Epidermal melanocyte (primary cell): ENCODE data around the gene LRRC66.

Experiments
- DNase-seq: peaks from one replicate; pipeline ENCODE4 v3.0.0; 2011; ENCODE audit warnings: low spot score; ENCODE audit not compliant: insufficient read length

The LRRC66 gene

GRCh38 chr4:52015366-52015765 is 4.8 kb downstream of the LRRC66 start:
- DNase-seq, result no peak

GRCh38 chr4:52014903-52015302 is 5.3 kb downstream of the LRRC66 start:
- no peak for DNase-seq

DNA sequence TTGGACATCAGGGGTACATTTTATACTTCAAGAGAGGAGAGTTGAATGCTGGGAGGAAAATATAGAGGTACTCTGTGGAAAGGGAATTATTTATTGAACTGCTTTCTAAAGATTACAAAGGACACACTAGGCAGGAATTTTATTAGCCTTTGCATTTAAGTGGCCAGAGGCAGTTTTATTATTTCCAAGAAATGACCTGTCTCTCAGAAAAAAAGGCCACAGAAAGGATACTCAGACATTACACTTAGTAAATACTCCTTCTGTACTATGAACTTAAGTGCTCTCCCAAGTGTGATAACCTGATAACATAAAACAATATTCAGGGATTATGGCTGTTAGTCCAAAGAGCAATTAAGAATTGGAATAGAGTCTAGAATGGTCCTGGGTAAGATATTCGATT is 7.5 kb downstream of the LRRC66 start:
- DNase-seq, result no peak

- no peak for DNase-seq
Observed at GRCh38 chr4:52010986-52011385, 9.2 kb downstream of the LRRC66 start.

DNA sequence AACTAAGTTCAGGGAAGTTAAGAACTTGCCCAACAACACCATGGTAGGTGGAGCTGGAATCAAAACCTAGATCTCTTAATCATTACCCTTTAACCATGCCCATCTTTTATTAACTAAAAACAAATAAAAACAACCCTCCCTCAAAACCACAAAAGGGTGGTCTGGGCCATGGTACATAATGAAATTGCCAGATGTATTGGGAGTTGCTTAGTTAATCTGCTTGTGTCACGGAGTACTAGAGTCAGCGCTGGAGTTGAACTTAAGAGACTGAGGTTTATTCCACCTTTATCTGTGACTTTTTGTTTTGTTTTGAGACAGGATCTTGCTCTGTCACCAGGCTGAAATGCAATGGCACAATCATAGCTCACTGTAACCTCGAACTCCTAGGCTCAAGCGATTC is 13.3 kb downstream of the LRRC66 start:
- no peak for DNase-seq

- DNase-seq, result no peak
Observed at GRCh38 chr4:52005604-52006273, 14.4 kb downstream of the LRRC66 start.

- no peak for DNase-seq
Observed at GRCh38 chr4:52004414-52004813, 15.7 kb downstream of the LRRC66 start.

- no peak for DNase-seq
Observed at GRCh38 chr4:52001616-52002015, 18.5 kb downstream of the LRRC66 start.

DNA sequence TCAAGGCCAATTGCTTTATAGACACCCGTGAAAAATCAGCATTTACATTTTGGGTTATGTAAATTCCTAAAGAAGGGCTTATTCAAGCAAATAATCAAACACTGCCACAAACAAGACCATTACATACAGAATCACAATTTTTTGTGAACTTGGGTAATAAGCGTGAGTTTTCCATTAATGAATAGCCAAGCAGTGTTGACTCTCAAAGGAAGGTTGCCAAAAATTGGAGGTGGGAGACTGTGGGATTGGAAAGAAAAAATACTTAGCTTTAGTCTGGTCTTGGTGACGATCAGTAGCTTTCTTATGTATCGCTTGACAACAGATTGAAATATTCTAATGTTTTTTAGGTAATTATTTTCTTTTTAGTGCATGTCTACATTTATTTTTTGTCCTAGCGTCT is 20.9 kb downstream of the LRRC66 start:
- no peak for DNase-seq

DNA sequence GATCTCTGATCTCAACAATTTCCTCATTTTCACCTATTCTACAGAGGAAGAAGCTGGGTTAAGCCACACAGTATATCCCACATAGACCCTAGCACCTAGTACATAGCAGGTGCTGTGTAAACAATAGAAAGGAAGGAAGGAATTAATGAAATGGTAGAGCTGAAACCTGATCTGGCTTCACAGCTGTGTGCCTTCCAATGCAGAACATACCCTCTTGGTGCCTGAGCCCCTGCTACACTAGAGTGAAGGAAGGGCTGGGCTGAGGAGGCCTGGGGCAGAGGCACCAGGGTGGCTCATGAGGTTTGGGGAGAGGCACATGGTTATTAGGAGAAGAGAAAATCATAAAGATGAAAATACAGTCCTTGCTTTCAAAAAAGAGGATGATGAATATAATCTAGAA is 21.3 kb downstream of the LRRC66 start:
- DNase-seq, result no peak

DNA sequence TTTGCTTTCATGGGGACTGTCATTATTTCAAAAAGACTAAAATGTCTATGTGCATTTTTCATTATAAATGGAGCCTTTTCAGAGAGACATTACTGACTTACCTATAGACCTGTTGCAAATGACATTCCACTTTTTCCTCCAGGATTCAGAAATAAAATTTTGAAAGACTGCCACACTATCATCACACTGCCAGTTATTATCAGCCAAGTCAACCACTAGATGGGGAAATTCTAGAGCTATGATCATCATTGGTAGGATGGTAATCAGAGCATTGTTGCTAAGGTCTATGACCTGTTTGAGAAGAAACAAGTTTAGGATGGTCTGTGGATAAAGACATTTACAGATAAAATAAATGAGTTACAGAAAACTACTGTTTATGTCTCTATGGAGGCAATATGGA is 22.5 kb downstream of the LRRC66 start:
- no peak for DNase-seq

DNA sequence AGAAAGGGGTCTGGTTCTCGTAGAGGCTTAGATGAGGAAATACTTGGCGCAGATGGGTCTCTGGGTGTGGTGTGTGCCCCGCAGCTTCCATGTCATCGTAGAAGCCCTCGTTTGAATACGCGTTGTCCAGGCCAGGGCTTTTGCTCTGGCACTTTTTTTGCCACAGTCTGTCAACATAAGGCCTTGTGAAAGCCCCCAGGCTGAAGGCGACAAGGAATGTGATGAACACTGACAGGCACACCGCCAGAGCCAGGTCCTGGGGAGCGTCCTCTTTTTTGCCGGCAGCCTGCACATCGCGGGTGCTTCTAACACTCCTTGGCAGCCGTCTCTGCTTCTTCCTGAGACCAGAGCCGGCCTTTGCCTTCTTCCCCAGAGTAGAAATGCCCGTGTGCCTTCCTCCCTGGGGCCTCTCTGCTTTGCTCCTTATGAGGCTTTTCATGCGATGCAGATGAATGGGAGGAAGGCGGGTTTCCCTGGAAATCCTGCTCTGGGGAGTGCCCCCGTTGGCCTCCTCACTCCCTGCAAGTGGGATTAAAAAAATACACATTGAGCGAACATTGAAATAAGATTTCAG is 24.4 kb downstream of the LRRC66 start:
- no peak for DNase-seq

GRCh38 chr4:51965862-51966261 is 54.3 kb downstream of the LRRC66 start:
- DNase-seq, result no peak

GRCh38 chr4:51963841-51964517 is 56.2 kb downstream of the LRRC66 start:
- no peak for DNase-seq

DNA sequence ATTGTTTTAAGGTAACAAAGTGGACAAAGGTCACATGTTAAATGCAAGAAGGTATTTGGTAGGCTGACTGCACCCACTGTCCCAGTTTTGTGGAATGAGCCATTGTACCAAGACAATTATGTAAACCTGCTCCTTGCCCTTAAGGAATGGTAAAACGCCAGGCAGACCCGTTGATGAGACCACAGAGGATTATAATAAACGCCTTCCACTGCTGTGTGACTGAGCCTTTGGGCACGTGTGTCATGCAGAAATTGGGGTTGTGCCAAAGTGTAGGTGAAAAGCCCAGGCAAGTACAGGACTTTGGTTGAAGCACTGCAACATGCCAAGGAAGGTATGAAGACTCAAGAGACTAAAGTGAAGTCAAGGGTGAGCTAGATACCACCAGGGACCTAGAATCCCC is 59.7 kb downstream of the LRRC66 start:
- DNase-seq, result no peak

DNA sequence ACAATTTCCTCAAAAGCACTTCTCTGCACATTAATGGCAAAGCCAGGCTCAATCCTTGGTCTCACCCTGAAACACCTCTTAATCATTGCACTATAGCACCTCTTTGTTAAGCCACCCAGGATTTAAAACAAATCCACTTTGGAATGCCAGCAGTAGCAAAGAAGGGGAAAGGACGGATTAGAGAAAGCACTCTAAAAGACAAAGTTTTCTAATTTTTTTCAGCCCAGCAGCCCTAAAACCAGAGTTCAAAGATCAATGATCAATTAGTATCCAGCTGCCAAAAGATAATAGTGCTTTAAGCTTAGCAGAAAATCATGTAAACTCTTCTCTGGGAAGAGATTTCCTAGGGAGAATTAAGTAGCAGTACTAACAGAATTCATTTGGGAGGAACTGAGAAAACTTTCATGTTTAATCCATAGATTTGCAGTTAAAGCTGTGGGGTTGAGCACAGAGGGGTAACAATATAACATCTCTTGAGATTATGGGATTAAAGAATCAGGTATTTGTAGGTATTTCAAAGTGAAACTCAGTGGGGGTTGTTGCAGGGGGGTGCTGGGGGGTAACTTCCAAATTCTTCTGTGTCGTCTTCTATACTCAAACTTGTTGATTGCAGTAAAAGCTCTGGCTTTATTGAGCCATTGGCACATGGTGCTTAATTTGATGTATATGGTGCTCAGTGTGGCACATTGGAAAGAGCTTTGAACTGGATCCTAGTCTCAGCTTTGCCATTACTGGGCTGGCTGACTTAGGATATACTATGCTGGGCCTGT is 61.8 kb downstream of the LRRC66 start:
- DNase-seq, result no peak
